NK-92 (cell line): Measurements from ENCODE around the gene GALNT14.

Experiments
- DNase-seq: peaks from one replicate; lab custom pipeline; 2025; ENCODE audit not compliant: unreplicated experiment; lab: John Stamatoyannopoulos, UW

Gene GALNT14

DNA sequence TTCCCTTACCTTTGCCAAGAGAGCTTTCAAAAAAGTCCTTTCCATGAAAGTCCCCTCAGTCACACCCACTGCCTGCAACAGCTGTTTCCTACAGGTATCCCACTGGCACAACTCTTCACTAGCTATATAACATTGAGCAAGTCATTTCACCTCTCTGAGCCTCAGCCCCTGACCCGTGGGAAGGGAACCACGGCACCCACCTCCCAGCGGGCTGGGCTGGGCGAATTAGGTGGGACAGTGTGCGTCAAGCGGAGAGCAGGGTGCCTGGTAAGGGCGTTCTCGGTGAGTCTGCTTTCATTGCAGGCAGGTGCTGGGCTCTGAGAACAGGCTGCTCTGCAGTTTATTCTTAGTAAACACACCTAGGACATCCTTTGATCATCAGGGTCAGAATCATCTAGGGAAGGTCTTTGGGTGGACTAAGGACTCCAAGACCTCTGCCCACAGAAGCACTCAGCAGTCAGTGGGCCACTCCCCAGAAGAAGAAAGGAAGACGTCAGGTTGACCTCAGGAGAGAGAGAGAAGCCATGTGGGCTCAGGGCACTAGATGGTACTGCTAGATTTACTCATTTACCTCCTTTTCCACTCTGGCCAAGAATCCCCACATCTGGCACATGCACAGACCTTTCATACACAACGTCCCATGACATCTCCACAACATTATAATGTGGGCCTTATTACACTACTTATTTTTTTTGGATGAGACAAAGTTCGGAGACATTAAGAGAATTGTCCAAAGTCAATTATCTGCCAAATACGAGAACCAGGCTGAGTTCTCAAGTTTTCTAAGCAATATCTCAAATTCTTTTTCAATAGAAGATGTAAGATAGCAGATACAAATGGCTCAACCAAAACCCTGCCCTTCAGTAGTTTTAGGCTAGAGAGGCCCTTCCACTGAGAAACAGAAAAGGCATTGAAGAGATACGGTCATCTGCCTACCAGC, 79.9 kb downstream of the GALNT14 start:
- DNase-seq: no peak

DNA sequence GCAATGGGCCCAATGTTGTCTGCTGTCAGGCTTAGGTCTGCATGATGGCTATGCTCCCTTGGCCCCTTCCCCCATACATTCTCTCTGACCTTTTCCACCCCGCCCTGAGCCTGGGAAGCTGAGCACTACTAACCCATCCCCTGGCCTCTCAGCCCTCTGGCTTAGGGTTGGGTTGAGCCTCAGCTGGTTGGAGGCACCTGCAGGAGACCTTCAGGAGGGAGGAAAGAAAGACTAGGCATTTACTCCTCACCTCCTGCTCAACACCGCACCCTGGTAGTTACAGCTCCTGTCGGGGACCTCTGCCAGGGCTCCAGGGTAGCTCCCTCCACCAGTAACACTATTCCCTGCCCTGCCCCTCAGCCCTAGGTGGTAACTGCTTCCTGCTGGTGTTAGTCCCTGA, 80.5 kb downstream of the GALNT14 start:
- DNase-seq: no peak

DNA sequence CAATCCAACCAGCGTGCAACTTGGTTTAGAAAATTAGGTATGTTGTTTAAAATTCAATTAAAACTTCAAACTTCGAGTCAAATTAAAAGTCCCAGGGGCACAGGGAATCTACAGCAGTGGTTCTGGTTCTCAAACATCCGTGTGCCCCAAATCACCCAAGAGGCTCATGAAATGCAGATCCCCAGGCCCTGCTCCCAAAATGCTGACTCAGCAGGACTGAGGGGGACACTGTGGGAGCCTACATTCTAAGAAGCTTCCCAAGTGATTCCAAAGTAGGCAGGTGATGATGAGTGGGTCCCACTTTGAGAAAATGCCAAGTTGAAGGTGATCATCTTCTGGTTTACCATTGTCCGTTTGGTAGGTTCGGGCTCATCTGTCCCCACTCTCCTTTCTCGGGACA, 82.3 kb downstream of the GALNT14 start:
- DNase-seq: no peak

DNA sequence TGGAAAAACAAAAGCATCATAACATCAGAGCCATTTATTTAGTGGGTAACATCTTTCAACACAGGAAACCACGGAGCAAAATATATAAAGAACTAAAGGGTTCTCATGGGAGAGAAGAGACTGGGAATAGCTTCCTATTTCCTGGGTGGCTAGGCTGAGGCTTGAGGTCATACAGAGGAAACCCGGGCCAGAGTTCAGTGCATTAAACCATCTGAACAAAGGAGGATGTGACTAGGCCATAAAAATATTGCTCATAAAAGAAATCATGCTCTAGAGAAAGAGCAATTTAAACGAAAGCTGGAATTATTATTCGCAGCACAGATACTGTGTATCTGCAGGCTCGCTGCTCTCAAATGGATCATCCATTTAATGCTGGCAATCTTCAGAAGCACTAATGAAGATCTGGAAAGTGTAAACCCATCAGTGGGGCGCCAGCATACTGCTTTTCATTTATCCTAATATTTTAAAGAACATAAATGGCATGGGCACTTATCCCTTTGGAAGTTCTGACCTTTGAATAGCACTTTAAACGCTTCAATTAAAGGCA, 83.3 kb downstream of the GALNT14 start:
- no peak for DNase-seq

DNA sequence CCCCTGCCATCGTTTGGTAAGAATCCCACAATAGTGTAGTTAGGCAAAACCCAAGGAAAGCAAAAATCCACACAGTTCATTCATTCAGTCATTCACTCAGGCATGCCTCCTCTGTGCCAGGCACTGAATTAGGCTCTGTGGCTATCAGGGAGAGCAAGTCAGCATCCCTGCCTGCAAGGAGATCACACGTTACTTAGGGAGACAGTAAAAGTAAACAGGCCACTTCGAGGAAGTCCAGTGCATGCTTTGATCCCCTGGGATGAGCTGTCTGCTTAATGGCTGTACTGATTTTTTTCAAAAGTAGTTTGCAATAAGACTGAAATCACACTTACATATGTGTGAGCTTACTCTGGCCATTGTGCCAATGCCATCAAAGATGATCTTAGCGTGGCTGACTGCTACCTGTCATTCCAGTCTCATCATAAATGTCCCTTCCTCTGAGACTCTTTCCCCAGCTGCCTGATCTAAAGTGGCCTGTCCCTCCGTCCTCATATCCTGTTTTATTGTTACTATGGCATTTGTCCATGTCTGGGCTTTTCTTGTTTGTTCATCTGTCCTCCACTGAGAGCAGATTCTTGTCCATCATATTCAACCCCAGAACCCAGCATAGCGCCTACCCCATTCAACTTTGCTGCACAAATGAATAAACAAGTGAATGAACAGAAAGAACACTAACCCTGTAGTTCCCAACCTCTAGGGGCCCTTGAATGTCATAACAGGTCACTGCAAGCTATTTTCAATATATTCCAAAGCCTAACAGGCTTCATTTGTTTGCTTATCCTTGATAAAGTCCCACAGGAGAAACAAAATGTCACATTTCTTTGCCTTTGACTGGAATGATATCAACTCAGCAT, 84.1 kb downstream of the GALNT14 start:
- DNase-seq: no peak

DNA sequence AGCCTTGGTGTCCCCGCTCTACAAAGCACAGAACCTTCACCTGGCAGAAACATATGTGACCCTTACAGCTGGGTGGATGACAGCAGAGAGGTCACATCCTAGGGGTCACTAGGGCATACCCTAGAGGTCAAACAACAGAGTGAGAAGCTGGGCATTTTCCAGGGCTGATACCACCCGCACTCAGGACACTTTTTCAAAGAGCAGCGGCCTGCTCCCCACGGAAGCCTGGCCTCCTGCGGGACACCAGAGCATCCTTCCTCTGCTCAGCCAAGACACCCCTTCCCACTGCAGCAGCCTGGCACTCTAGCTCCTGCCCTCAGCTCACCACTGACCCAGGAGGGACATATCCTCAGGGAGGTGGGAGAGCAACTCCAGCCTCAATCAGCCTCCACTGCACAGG, 86.0 kb downstream of the GALNT14 start:
- no peak for DNase-seq

DNA sequence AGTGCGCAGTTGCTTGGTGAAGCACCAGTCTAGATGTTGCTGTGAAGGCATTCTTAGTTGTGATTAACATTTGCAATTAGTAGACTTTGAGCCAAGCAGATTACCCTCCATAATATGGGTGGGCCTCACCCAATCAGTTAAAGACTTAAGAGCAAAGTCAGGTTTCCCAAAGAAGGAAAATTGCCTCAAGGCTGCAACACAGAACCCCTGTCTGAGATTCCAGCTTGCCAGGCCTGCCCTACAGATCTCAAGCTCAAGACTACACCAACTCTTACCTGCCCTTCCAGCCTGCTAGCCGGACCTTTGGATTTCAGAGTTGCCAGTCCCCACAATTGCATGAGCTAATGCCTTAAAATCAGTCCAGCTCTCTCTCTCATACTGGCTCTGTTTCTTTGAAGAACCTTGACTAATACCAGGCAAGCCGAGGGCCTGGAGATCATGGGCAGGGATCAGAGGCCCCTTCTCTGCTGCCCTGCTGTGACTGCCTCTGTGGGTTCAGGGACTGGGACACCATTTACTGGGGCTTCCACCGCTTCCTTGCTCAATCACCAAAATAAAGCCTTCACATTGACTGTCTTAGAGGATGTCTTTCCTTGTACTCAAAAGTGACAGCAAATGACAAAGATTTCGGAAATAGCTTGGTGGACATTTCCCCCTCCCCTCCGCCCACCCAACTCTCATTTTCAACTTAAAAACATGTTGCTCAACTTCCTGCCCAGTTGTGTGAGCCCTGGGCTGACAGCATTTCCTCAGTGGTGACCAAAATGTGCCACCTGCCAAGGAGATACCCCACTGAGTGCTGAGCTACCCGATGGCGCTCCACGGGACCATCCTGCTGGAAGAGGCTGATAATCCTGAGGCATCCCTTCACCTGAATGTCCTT, 86.7 kb downstream of the GALNT14 start:
- no peak for DNase-seq

DNA sequence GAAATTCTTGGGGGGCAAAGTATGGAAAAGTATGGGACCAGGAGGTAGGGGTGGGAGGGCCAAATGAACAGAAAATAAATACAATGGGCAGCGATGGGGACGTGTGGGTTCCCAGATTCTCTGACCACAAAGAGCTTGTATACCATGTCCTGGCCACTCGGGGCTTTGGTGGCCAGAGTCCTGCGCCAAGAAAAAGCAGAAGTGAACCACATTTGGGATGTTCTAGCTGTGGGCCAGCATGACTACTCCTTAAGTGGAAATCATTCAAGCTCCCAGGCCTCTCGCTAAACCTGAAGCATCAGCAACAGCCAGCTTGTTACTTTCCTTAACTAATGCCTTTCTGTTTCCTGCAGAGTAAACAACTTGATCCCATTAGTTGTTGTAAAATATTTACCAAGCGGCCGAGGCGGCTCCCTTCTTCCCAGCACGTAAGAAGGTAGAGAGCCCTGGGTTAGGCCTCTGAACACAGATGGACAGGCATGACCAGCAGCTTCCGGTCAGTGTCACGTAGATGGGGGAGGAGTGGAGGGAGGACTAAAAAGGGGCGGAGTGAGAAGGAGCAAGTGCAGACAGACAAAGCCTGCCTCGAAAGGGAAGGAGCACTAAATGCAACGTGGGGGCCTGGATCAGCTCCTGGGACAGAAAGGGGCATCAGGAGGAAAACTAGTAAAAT, 88.2 kb downstream of the GALNT14 start:
- no peak for DNase-seq

DNA sequence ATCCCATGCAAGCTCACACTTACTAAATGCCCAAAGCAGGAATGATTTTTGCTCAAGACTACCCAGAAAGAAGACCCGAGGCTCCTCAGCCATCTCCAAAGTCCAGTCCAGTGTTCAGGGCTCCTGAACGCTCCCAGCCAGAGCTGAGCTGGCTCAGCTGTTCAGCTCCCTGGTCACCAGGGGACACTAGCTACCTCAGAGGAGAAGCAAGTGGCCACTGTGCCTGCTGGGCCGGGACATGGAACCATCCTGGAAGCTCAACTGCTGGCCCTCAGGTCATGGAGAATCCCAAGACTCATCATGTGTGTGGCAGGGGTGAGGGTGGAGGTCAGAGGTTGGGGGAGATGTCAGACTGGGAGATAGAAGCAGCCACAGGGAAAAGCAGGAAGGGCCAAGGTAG, 89.0 kb downstream of the GALNT14 start:
- no peak for DNase-seq

DNA sequence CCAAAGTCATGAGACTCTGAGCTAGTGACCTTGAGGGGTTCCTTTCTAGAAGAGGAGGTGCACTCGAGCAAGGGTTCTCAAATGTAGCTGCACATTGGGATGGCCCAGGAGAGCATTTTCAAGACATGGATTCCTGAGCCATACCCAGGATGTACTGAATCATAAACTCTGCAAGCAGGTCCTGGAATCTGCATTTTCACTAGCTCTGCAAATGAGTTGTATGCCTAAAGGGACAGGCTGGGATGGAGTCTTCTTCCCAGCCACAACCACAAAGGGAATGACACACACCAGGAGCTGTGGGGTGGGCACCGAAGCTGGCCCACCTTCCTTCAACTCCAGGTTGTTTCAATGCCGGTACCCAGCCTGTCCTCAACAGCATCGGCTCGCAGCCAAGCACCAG, 90.6 kb downstream of the GALNT14 start:
- no peak for DNase-seq

DNA sequence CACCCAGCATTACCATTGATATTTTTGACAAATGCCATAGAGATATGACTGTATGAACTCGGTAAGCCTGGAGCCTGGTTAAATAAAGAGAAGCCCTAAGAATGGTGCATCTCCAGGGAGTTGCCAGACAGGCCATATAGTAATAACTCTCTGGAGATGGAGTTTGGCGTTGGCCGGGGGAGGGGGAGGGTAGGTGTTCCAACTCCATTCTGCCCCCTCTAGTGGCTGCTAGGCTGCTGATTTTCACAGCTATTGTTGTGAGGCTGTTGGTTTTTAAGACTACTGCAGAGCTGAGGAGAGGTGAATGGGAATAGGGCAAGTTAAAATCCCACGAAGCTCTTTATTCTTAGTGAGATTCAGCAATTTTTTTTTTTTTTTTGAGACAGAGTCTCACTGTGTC, 99.9 kb downstream of the GALNT14 start:
- no peak for DNase-seq

DNA sequence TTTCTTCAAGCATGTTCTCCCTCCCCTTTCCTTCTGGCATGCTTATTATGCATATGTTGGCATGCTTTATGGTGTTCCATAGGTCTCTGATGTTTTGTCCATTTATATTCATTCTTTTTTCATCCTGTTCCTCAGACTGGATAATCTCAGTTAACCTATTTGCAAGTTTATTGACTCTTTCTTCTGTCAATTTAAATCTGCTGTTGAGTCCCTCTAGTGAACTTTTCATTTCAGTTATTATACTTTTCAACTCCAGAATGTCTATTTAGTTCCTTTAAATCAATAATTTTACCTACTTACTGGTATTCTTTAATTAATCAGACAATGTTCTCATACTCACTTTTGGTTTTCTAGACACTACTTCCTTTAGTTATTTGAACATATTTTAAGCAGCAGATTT, 101.2 kb downstream of the GALNT14 start:
- no peak for DNase-seq

DNA sequence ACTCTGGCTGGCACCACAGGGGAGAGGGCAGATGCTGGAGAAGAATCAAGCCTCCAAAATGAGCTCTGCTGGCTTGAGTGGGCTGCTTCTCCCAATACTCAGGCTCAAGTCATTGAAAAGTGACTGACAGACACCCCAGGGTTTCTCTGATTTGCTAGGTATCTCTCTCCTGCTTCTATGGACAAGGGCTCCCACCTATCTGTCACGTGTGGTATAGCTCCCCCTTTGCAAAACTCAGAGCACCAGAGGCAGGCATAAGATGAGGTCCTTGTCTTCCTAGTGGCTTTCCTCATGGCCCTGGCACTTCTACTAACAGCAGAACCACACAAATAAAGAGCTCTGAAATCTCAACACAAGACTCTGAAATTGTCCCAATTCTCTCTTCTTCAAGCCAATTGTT, 105.2 kb downstream of the GALNT14 start:
- no peak for DNase-seq

DNA sequence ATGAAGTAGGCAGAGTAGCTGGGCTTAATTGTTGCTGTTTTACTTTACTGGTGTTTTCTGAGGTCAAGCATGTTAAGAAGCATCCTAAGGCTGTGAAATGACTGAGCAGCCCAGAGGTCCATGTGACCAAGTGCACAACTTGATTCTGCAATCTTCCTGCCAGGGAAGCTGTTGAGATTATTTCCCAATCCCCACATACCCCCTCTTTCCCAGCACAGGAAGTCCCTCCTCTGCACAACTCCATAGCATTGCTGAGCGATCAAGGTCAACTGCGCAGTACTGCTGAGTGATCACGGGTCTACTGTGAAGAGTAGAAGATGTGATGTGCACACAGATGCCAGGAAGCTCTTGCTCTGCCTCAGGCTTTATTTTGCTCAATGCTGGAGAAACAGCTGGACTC, 105.8 kb downstream of the GALNT14 start:
- DNase-seq: no peak

DNA sequence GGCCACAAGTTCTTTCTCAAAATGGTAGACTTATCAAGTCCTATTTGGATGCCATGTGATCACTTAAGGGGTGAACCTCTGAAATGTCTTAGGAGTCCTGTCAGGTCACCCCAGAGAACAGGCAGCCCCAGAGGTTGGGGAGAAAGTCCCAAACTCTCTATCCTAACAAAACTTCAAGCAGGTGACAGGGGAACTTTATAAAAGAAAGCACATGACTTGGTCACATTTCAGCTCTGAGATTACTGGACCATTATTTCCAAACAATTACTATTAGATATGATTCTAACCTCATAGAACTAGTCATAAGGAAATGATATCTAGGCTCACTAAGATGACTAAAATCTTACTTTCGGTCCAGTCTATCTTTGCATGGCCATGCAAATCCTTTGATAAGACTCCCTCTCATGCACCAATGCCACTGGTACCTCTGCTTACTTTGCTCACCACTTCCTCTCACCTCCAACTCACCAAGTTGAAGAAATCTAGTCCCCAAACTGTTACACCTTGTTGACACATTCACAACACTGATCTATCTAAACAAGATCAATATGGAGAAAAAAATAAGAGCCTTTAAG, 107.0 kb downstream of the GALNT14 start:
- no peak for DNase-seq

DNA sequence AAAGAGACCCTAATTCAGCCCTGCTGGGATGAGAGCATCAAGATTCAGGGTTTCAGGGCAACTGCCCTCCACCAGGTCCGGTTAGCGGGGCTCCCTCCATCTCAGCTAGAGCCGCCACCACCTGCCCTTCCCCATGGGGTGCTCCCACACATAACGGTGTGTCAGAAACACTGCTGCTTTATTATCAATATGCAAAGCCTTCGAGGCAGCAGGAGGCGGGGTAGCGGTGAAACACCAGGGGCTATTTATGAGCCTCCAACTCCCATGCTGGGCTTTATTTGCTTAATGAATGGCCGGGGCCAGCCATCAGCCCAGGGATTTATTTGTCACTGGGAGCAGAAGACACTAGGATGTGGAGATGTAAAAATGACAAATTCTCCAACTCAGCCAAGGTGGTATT, 109.8 kb downstream of the GALNT14 start:
- DNase-seq: no peak

DNA sequence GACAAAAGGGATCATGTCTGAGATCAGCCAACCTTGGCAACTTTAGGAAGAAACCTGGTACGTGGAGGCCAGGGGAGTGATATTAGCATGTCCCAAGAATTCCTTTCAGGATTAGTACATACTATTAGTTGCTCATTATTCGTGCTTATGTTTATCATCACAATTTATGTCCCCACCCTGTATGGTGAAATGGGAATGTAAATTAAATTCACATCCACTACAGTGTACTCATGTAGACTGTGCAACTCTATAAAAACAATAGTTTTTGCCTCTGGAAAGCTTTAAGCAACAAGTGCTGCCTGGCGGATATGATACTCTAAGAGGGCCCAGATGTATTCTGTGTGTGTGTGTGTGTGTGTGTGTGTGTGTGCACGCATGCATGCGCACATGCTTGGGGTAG, 110.7 kb downstream of the GALNT14 start:
- no peak for DNase-seq

DNA sequence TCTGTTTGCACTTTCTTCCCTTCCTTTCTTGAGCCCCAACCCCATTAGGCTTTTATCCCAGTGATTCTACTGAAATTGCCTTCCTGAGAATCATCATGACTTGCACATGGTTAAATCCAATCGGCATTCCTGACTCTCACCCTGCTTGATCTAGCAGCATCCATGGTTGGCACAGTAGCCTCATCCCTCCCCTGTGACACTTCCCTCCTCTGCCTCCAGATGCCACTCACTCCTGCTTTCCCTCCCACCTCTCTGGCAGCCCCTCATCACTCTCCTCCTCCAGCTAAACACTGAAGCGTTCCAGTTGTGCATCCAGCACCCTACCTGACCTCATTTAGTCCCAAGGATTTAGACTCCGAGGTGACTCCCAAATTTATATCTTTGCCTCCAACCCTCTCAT, 114.7 kb downstream of the GALNT14 start:
- no peak for DNase-seq

DNA sequence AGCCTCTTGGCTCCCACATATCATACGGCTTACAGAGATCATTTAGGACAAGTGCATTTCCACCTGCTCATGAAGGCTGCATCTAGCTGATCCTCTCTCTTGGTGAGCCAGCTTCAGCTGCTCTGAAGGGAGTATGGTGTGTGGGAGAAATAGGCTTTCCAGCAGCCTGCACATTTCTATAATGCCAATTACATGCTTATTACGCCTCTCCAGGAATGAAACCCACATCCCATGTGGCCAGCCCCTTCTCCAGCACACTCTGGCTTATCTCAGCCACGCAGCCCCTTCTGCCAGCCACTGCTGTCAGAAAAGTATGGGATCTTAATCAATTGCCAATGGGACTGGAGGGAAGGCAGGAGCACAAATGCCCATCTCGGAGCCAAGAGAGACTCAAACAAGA, 117.5 kb downstream of the GALNT14 start:
- DNase-seq: no peak

DNA sequence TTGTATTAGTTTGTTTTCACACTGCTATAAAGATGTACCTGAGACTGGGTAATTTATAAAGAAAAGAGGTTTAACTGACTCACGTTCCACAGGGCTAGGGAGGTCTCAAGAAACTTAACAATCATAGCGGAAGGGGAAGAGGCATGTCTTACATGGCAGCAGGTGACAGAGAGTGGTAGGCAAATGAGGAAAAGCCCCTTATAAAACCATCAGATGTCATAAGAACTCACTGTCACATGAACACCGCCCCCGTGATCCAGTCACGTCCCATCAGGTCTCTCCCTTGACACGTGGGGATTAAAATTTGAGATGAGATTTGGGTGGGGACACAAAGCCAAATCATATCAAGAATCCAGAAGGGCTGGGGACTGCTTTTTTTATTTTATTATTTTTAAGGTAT, 120.0 kb downstream of the GALNT14 start:
- DNase-seq: no peak
